Loucy (cell line): ENCODE results near the gene UBA5.

Experiments
- H2AFZ ChIP-seq: fragments of 200-600 bp; sonication (generic); 2 replicates; pipeline ENCODE4 v1.6.0; 2016; ENCODE audit warnings: antibody characterized with exemption, mild to moderate bottlenecking, low read length, moderate library complexity
- H3F3A ChIP-seq: fragments of 200-600 bp; 2 replicates; pipeline ENCODE4 v1.6.0; 2016; ENCODE audit warnings: antibody characterized with exemption, low read depth, mild to moderate bottlenecking
- H3K27me3 ChIP-seq: fragments of 200-600 bp; sonication (generic); 2 replicates; pipeline ENCODE4 v1.6.1; 2014; ENCODE audit warnings: low read length, mild to moderate bottlenecking; ENCODE audit not compliant: insufficient read depth, poor library complexity, severe bottlenecking
- H3K36me3 ChIP-seq: fragments of 200-600 bp; sonication (generic); 2 replicates; pipeline ENCODE4 v1.6.1; 2016; ENCODE audit warnings: low read length; ENCODE audit not compliant: insufficient read depth
- H3K4me1 ChIP-seq: fragments of 200-600 bp; sonication (generic); 2 replicates; pipeline ENCODE4 v1.5.1; 2014; ENCODE audit warnings: low read length, mild to moderate bottlenecking; ENCODE audit not compliant: insufficient read depth, poor library complexity, severe bottlenecking
- H3K4me2 ChIP-seq: fragments of 200-600 bp; sonication (generic); 2 replicates; pipeline ENCODE4 v1.6.0; 2014; ENCODE audit warnings: antibody characterized with exemption, low read length, low read depth, mild to moderate bottlenecking; ENCODE audit not compliant: poor library complexity, severe bottlenecking
- H3K4me3 ChIP-seq: fragments of 200-600 bp; sonication (generic); 2 replicates; pipeline ENCODE4 v1.5.1; 2014; ENCODE audit warnings: low read length, mild to moderate bottlenecking, mixed read lengths; ENCODE audit not compliant: poor library complexity, severe bottlenecking
- H3K79me2 ChIP-seq: fragments of 200-600 bp; sonication (generic); 2 replicates; pipeline ENCODE4 v1.6.1; 2014; ENCODE audit warnings: low read length; ENCODE audit not compliant: insufficient read depth
- H3K9ac ChIP-seq: fragments of 200-600 bp; sonication (generic); 2 replicates; pipeline ENCODE4 v1.6.0; 2014; ENCODE audit warnings: mild to moderate bottlenecking, low read depth, low read length, moderate library complexity; ENCODE audit not compliant: poor library complexity, severe bottlenecking
- H3K9me2 ChIP-seq: fragments of 200-600 bp; sonication (generic); replicated peaks from 2 replicates; pipeline ENCODE4 v1.6.1; 2016; ENCODE audit warnings: low read depth, low read length, mixed read lengths
- H3K9me3 ChIP-seq: fragments of 200-600 bp; sonication (generic); 2 replicates; pipeline ENCODE4 v1.6.1; 2014; ENCODE audit warnings: mild to moderate bottlenecking, antibody characterized with exemption, low read length, low read depth; ENCODE audit not compliant: insufficient read depth
- H4K20me1 ChIP-seq: fragments of 200-600 bp; sonication (generic); 2 replicates; pipeline ENCODE4 v1.6.0; 2014; ENCODE audit warnings: antibody characterized with exemption, low read length, mild to moderate bottlenecking; ENCODE audit not compliant: insufficient read depth, poor library complexity, severe bottlenecking
- EZH2phosphoT487 ChIP-seq: fragments of 200-600 bp; IDR thresholded peaks from 2 replicates; pipeline ENCODE4 v1.6.1; 2018; ENCODE audit warnings: antibody characterized with exemption, mild to moderate bottlenecking, moderate library complexity, borderline replicate concordance
- TF ChIP-seq, protein P1 (sequence below): fragments of 200-600 bp; sonication (generic); conservative IDR thresholded peaks from 2 replicates; pipeline ENCODE4 v1.5.1; 2014; ENCODE audit warnings: mild to moderate bottlenecking, antibody characterized with exemption, low read length

The UBA5 gene

GRCh38 chr3:132679911-132680310 is 19.8 kb downstream of the UBA5 start:
- Histone ChIP-seq H3K4me1 (no peaks in the 10 kb centered on the region), H3K9me2 (no peaks in the 10 kb centered on the region), H3F3A (no peaks in the 10 kb centered on the region), H3K36me3 (peaks cover 54% of the 10 kb centered on the region; the same call in 1 of the 2 replicates), H3K4me2 (no peak overlapping the region), H4K20me1 (peaks cover 4% of the 10 kb centered on the region), H3K9me3 (no peaks in the 10 kb centered on the region), H3K9ac (no peak overlapping the region), H3K4me3 (no peak overlapping the region), H3K79me2 (no peaks in the 10 kb centered on the region), H2AFZ (no peak overlapping the region), H3K27me3 (no peaks in the 10 kb centered on the region)
- TF ChIP-seq, protein P1, sequence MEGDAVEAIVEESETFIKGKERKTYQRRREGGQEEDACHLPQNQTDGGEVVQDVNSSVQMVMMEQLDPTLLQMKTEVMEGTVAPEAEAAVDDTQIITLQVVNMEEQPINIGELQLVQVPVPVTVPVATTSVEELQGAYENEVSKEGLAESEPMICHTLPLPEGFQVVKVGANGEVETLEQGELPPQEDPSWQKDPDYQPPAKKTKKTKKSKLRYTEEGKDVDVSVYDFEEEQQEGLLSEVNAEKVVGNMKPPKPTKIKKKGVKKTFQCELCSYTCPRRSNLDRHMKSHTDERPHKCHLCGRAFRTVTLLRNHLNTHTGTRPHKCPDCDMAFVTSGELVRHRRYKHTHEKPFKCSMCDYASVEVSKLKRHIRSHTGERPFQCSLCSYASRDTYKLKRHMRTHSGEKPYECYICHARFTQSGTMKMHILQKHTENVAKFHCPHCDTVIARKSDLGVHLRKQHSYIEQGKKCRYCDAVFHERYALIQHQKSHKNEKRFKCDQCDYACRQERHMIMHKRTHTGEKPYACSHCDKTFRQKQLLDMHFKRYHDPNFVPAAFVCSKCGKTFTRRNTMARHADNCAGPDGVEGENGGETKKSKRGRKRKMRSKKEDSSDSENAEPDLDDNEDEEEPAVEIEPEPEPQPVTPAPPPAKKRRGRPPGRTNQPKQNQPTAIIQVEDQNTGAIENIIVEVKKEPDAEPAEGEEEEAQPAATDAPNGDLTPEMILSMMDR, result no peak
- no peak for TF ChIP-seq EZH2phosphoT487

- no peak overlapping the region for H2AFZ ChIP-seq
- no peaks in the 10 kb centered on the region for H3K9me2 ChIP-seq
- no peaks in the 10 kb centered on the region for H3K27me3 ChIP-seq
- no peaks in the 10 kb centered on the region for H3F3A ChIP-seq
- H3K4me2 ChIP-seq, result no peak overlapping the region
- H3K79me2 ChIP-seq, result no peaks in the 10 kb centered on the region
- H3K9me3 ChIP-seq, result no peaks in the 10 kb centered on the region
- TF ChIP-seq, protein P1, result no peak
- TF ChIP-seq EZH2phosphoT487, result no peak
- H3K4me3 ChIP-seq, result no peak overlapping the region
- H4K20me1 ChIP-seq, result no peaks in the 10 kb centered on the region
- no peaks in the 10 kb centered on the region for H3K4me1 ChIP-seq
- no peak overlapping the region for H3K9ac ChIP-seq
- peaks cover 53% of the 10 kb centered on the region; the same call in 1 of the 2 replicates for H3K36me3 ChIP-seq
Measured at GRCh38 chr3:132681421-132681820, 21.3 kb downstream of the UBA5 start.

DNA sequence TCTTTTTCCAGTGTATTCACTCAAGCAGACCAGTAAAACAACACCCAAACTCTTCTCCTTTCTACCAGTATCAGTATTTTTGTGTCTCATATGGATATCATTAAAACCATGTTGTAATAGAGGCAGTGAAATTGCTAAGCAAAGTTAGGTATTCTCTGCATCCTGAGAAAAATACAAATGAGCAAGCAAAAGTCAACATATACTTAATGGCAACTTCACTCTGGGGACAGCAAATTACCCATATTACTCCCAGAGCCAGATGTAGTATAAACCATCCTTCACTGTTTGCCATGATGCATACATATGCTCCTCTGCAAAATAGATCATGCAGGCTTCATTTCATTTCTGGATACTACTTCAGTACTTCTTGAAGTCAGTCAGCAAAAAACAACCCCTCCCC is 22.1 kb downstream of the UBA5 start:
- Histone ChIP-seq H2AFZ (no peak overlapping the region), H3K79me2 (no peaks in the 10 kb centered on the region), H3K9me3 (no peaks in the 10 kb centered on the region), H3K27me3 (no peaks in the 10 kb centered on the region), H3K4me1 (no peaks in the 10 kb centered on the region), H3K4me3 (no peak overlapping the region), H3K9me2 (no peaks in the 10 kb centered on the region), H3F3A (no peaks in the 10 kb centered on the region), H4K20me1 (no peaks in the 10 kb centered on the region), H3K36me3 (peaks cover 45% of the 10 kb centered on the region; the same call in 1 of the 2 replicates), H3K4me2 (no peak overlapping the region), H3K9ac (no peak overlapping the region)
- TF ChIP-seq, protein P1, result no peak
- TF ChIP-seq EZH2phosphoT487, result no peak
